Measurements from ENCODE around the gene MSRB2.
"Not testable (repeated sequence)": the region's sequence is repeated elsewhere in the genome, so short reads cannot be mapped to it uniquely, and the experiment has no call there.

Gene MSRB2

GRCh38 chr10:23095404-23095965 is at the start of gene MSRB2:
Gene MSRB2, plus strand, starts transcription at chr10:23095579. Its CDS starts 30 bp downstream, at chr10:23095609.
- DNase-seq (ENCODE audit: low read depth, low spot score) = peak; percentile 79
- H3K27ac ChIP-seq = peak within 1 kb of the TSS; percentile 84

GRCh38 chr10:23046027-23046426 is 49.4 kb upstream of the MSRB2 start:
- no peak overlapping the region for H3K27ac ChIP-seq
- no peak for DNase-seq (ENCODE audit: low read depth, low spot score)

- no peak overlapping the region for H3K27ac ChIP-seq
- DNase-seq (ENCODE audit: low read depth, low spot score) = no peak
These were observed 48.0 kb upstream of the MSRB2 start for GRCh38 chr10:23047201-23048050.

GRCh38 chr10:23048191-23048590 is 47.2 kb upstream of the MSRB2 start:
- no peak overlapping the region for H3K27ac ChIP-seq
- DNase-seq (ENCODE audit: low read depth, low spot score) = no peak

- no peak overlapping the region for H3K27ac ChIP-seq
- DNase-seq (ENCODE audit: low read depth, low spot score) = no peak
These were observed 44.1 kb upstream of the MSRB2 start for GRCh38 chr10:23051278-23051677.

GRCh38 chr10:23051855-23052331 is 43.5 kb upstream of the MSRB2 start:
- no peak overlapping the region for H3K27ac ChIP-seq
- no peak for DNase-seq (ENCODE audit: low read depth, low spot score)

- DNase-seq (ENCODE audit: low read depth, low spot score) = peak; percentile 39
- no peak overlapping the region for H3K27ac ChIP-seq
These were observed 42.3 kb upstream of the MSRB2 start for GRCh38 chr10:23053036-23053435.

GRCh38 chr10:23055424-23056185 is 39.8 kb upstream of the MSRB2 start:
- no peak for DNase-seq (ENCODE audit: low read depth, low spot score)
- no peak overlapping the region for H3K27ac ChIP-seq

- H3K27ac ChIP-seq = no peak overlapping the region
- no peak for DNase-seq (ENCODE audit: low read depth, low spot score)
These were observed 39.2 kb upstream of the MSRB2 start for GRCh38 chr10:23056186-23056579.

- DNase-seq (ENCODE audit: low read depth, low spot score) = no peak
- H3K27ac ChIP-seq = no peak overlapping the region
These were observed 37.0 kb upstream of the MSRB2 start for GRCh38 chr10:23058366-23058765.

- no peak for DNase-seq (ENCODE audit: low read depth, low spot score)
- no peak overlapping the region for H3K27ac ChIP-seq
These were observed 34.5 kb upstream of the MSRB2 start for GRCh38 chr10:23060918-23061317.

GRCh38 chr10:23063045-23063972 is 32.1 kb upstream of the MSRB2 start:
- no peak overlapping the region for H3K27ac ChIP-seq
- DNase-seq (ENCODE audit: low read depth, low spot score) = no peak

- no peak overlapping the region for H3K27ac ChIP-seq
- DNase-seq (ENCODE audit: low read depth, low spot score) = no peak
These were observed 31.2 kb upstream of the MSRB2 start for GRCh38 chr10:23063973-23064812.

- DNase-seq (ENCODE audit: low read depth, low spot score); H3K27ac ChIP-seq: not testable (repeated sequence)
These were observed 30.6 kb upstream of the MSRB2 start for GRCh38 chr10:23064813-23065114.

GRCh38 chr10:23065181-23065948 is 30.0 kb upstream of the MSRB2 start:
- DNase-seq (ENCODE audit: low read depth, low spot score) = peak; percentile 33
- H3K27ac ChIP-seq = no peak overlapping the region

- no peak for DNase-seq (ENCODE audit: low read depth, low spot score)
These were observed 28.0 kb upstream of the MSRB2 start for GRCh38 chr10:23067337-23067736.

GRCh38 chr10:23067939-23068775 is 27.2 kb upstream of the MSRB2 start:
- DNase-seq (ENCODE audit: low read depth, low spot score) = no peak
- no peak overlapping the region for H3K27ac ChIP-seq

More at GRCh38 chr10:23067337-23067736, 28.0 kb upstream of the MSRB2 start:
- no peak overlapping the region for H3K27ac ChIP-seq
